HepG2 (cell line): ENCODE data around the gene RAPH1. TPM values are rescaled to one million over a fixed set of nuclear protein-coding genes. Genes with fewer than 3 reads are reported as not detected.

ENCODE experiments used
- ATF6 ChIP-seq: sonication (generic); formaldehyde crosslinking; conservative IDR thresholded peaks from 2 replicates; pipeline ENCODE4 v1.4.0; 2020; ENCODE audit warnings: missing genetic modification reagents
- BRD4 ChIP-seq: sonication (generic); formaldehyde crosslinking; IDR thresholded peaks from 2 replicates; pipeline ENCODE4 v1.4.0; 2020; ENCODE audit warnings: missing genetic modification reagents
- FIP1L1 ChIP-seq: fragments of 200-400 bp; formaldehyde crosslinking; IDR thresholded peaks from 2 replicates; pipeline ENCODE4 v1.6.1; 2018; ENCODE audit warnings: low read depth, mild to moderate bottlenecking, low read length, moderate library complexity, borderline replicate concordance; ENCODE audit not compliant: insufficient read depth
- KLF16 ChIP-seq, 2 experiments: sonication (generic) in 1 of 2; formaldehyde crosslinking in 1 of 2; IDR thresholded peaks; 2 replicates each; pipeline versions ENCODE4 v1.6.1 to v1.8.0; 2016 to 2023; ENCODE audit warnings: missing genetic modification reagents in 2 of 2, missing compliant biosample characterization in 1 of 2
- NFAT5 ChIP-seq: sonication (generic); formaldehyde crosslinking; IDR thresholded peaks from 2 replicates; pipeline ENCODE4 v1.4.0; 2020; ENCODE audit warnings: missing genetic modification reagents
- TBP ChIP-seq: sonication (generic); formaldehyde crosslinking; IDR thresholded peaks from 2 replicates; pipeline ENCODE4 v1.5.0; 2020; ENCODE audit warnings: missing genetic modification reagents
- ZFP90 ChIP-seq: sonication (generic); formaldehyde crosslinking; IDR thresholded peaks from 2 replicates; pipeline ENCODE4 v1.8.0; 2022; ENCODE audit warnings: missing genetic modification reagents, mild to moderate bottlenecking, inconsistent platforms, borderline replicate concordance
- ZNF17 ChIP-seq: sonication (generic); formaldehyde crosslinking; IDR thresholded peaks from 2 replicates; pipeline ENCODE4 v1.5.0; 2020; ENCODE audit warnings: mild to moderate bottlenecking, missing genetic modification reagents
- ZNF552 ChIP-seq: sonication (generic); formaldehyde crosslinking; IDR thresholded peaks from 2 replicates; pipeline ENCODE4 v1.9.0; 2022; ENCODE audit warnings: missing genetic modification reagents, mild to moderate bottlenecking, borderline replicate concordance
- ZNF75D ChIP-seq: sonication (generic); formaldehyde crosslinking; IDR thresholded peaks from 2 replicates; pipeline ENCODE4 v1.8.1; 2023; ENCODE audit warnings: missing genetic modification reagents, mild to moderate bottlenecking, borderline replicate concordance
- ZNF777 ChIP-seq: sonication (generic); formaldehyde crosslinking; IDR thresholded peaks from 2 replicates; pipeline ENCODE4 v1.4.0; 2020; ENCODE audit warnings: missing genetic modification reagents
- polyA plus RNA-seq, 8 experiments: library from polyadenylated mRNA; depleted of rRNA in 3 of 8; stranded (reverse) in 7 of 8; unstranded in 1 of 8; fragments of >200 nt; fragmentation: Illumina TruSeq in 4 of 8; extraction: Trizol in 4 of 8; gene quantifications; 2 replicates each; pipeline versions ENCODE4 v1.2.1 to v1.2.3, GENCODE V29; 2011 to 2016; ENCODE audit warnings: low read depth in 4 of 8, missing spikeins in 1 of 8, mixed read lengths in 1 of 8; ENCODE audit not compliant: insufficient read depth in 1 of 8
- total RNA-seq, 5 experiments: library from RNA; depleted of rRNA; stranded (reverse); fragments of >200 nt; fragmentation: Illumina TruSeq; extraction: Trizol; gene quantifications; 2 replicates each; pipeline ENCODE4 v1.2.3, GENCODE V29; 2016; ENCODE audit warnings: low read depth in 1 of 5
- TF ChIP-seq, protein P1 (sequence below): sonication (generic); formaldehyde crosslinking; IDR thresholded peaks from 2 replicates; pipeline ENCODE4 v1.4.0; 2020; ENCODE audit warnings: mild to moderate bottlenecking, missing genetic modification reagents, borderline replicate concordance
- TF ChIP-seq, protein P2 (sequence below), 2 experiments: sonication (generic) in 1 of 2; formaldehyde crosslinking in 1 of 2; IDR thresholded peaks; 2 replicates each; pipeline versions ENCODE4 v1.4.0 to v1.6.1; 2018 to 2020; ENCODE audit warnings: missing genetic modification reagents in 2 of 2, borderline replicate concordance in 1 of 2, low read depth in 1 of 2, mild to moderate bottlenecking in 1 of 2, missing biosample characterization in 1 of 2
- TF ChIP-seq, protein P3 (sequence below): IDR thresholded peaks from 2 replicates; pipeline ENCODE4 v1.6.1; 2016; ENCODE audit warnings: mild to moderate bottlenecking

The RAPH1 gene
- total and polyA plus RNA-seq, 2 of the 13 experiments (the other 11 are each of a cell fraction or from before 2014, with no cell fraction given) = 5.3 to 6.7 TPM

GRCh38 chr2:203535784-203536585 is 884 bp upstream of the RAPH1 start (continued):
- no peak for TF ChIP-seq ZFP90 (CRISPR knock-in tag)
- TF ChIP-seq FIP1L1 = no peak
- TF ChIP-seq TBP (CRISPR knock-in tag) = no peak
- no peak for TF ChIP-seq ZNF552
- TF ChIP-seq, protein P1, sequence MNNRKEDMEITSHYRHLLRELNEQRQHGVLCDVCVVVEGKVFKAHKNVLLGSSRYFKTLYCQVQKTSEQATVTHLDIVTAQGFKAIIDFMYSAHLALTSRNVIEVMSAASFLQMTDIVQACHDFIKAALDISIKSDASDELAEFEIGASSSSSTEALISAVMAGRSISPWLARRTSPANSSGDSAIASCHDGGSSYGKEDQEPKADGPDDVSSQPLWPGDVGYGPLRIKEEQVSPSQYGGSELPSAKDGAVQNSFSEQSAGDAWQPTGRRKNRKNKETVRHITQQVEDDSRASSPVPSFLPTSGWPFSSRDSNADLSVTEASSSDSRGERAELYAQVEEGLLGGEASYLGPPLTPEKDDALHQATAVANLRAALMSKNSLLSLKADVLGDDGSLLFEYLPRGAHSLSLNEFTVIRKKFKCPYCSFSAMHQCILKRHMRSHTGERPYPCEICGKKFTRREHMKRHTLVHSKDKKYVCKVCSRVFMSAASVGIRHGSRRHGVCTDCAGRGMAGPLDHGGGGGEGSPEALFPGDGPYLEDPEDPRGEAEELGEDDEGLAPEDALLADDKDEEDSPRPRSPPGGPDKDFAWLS = no peak
- TF ChIP-seq ZNF17 = no peak
- TF ChIP-seq, protein P2, sequence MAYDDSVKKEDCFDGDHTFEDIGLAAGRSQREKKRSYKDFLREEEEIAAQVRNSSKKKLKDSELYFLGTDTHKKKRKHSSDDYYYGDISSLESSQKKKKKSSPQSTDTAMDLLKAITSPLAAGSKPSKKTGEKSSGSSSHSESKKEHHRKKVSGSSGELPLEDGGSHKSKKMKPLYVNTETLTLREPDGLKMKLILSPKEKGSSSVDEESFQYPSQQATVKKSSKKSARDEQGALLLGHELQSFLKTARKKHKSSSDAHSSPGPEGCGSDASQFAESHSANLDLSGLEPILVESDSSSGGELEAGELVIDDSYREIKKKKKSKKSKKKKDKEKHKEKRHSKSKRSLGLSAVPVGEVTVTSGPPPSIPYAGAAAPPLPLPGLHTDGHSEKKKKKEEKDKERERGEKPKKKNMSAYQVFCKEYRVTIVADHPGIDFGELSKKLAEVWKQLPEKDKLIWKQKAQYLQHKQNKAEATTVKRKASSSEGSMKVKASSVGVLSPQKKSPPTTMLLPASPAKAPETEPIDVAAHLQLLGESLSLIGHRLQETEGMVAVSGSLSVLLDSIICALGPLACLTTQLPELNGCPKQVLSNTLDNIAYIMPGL (CRISPR knock-in tag; IDR thresholded peaks at IDR 0.05; ENCODE audit: borderline replicate concordance in 1 of 2, low read depth in 1 of 2) = no peak
- TF ChIP-seq KLF16 (CRISPR knock-in tag; IDR thresholded peaks at IDR 0.05) = no peak
- TF ChIP-seq NFAT5 (CRISPR knock-in tag) = no peak
- TF ChIP-seq ATF6 (CRISPR knock-in tag) = no peak
- TF ChIP-seq ZNF777 (CRISPR knock-in tag) = no peak
- TF ChIP-seq BRD4 (CRISPR knock-in tag) = no peak
- TF ChIP-seq, protein P3, sequence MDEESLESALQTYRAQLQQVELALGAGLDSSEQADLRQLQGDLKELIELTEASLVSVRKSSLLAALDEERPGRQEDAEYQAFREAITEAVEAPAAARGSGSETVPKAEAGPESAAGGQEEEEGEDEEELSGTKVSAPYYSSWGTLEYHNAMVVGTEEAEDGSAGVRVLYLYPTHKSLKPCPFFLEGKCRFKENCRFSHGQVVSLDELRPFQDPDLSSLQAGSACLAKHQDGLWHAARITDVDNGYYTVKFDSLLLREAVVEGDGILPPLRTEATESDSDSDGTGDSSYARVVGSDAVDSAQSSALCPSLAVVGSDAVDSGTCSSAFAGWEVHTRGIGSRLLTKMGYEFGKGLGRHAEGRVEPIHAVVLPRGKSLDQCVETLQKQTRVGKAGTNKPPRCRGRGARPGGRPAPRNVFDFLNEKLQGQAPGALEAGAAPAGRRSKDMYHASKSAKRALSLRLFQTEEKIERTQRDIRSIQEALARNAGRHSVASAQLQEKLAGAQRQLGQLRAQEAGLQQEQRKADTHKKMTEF (CRISPR knock-in tag) = 0 out of 2 replicates have a peak, but pooled peaks have one; percentile 23
- no peak for TF ChIP-seq ZNF75D (CRISPR knock-in tag)
